SK-N-SH (cell line): ENCODE results near the gene CSRNP2. TPM values are rescaled to one million over a fixed set of nuclear protein-coding genes. Genes with fewer than 3 reads are reported as not detected.

Experiments used
- CTCF ChIA-PET: fragments of 300-600, 350-600 bp; formaldehyde crosslinking; extraction: SDS; loops from one replicate; lab custom pipeline; 2021; lab: Yijun Ruan, JAX
- POLR2A ChIA-PET: fragments of 350-600 bp; sonication (Branson Sonifier 250); formaldehyde crosslinking; extraction: SDS; loops from one replicate; lab custom pipeline; 2020; ENCODE audit warnings: antibody characterized with exemption, inconsistent platforms; lab: Yijun Ruan, JAX
- DNase-seq: peaks from one replicate; pipeline ENCODE4 v3.0.0; 2012
- H2AFZ ChIP-seq: fragments of 200-600 bp; sonication (generic); 2 replicates; pipeline ENCODE4 v1.8.1; 2016; ENCODE audit warnings: antibody characterized with exemption, mild to moderate bottlenecking, low read depth
- H3F3A ChIP-seq: fragments of 200-600 bp; sonication (generic); replicated peaks from 2 replicates; pipeline ENCODE3; 2016; ENCODE audit warnings: antibody characterized with exemption, mild to moderate bottlenecking; ENCODE audit not compliant: insufficient read depth
- H3K27ac ChIP-seq, 2 experiments: fragments of 200-500 bp in 1 of 2; fragments of 200-600 bp in 1 of 2; sonication (Bioruptor generic) in 1 of 2; sonication (generic), shearing (Covaris generic) in 1 of 2; 2 replicates each; pipeline versions ENCODE4 v1.5.1 to v1.6.1; 2014 to 2016; ENCODE audit warnings: low read depth in 2 of 2, inconsistent platforms in 1 of 2, low read length in 1 of 2, mild to moderate bottlenecking in 1 of 2, mixed read lengths in 1 of 2
- H3K27me3 ChIP-seq: fragments of 200-600 bp; sonication (generic), shearing (Covaris generic); 2 replicates; pipeline ENCODE4 v1.6.1; 2016; ENCODE audit warnings: mixed run types; ENCODE audit not compliant: insufficient read depth
- H3K36me3 ChIP-seq, 2 experiments: fragments of 200-500 bp in 1 of 2; fragments of 200-600 bp in 1 of 2; sonication (Bioruptor generic) in 1 of 2; sonication (generic) in 1 of 2; replicated peaks in 1 of 2; 2 replicates each; pipeline versions ENCODE3 to v1.5.1; 2014 to 2016; ENCODE audit warnings: low read length in 1 of 2, mild to moderate bottlenecking in 1 of 2; ENCODE audit not compliant: insufficient read depth in 2 of 2, control insufficient read depth in 1 of 2
- H3K4me1 ChIP-seq, 2 experiments: fragments of 200-500 bp in 1 of 2; fragments of 200-600 bp in 1 of 2; sonication (Bioruptor generic) in 1 of 2; sonication (generic), shearing (Covaris generic) in 1 of 2; 2 replicates each; pipeline versions ENCODE4 v1.5.1 to v1.6.1; 2014 to 2016; ENCODE audit warnings: low read depth in 1 of 2, low read length in 1 of 2, mixed run types in 1 of 2; ENCODE audit not compliant: insufficient read depth in 2 of 2, control insufficient read depth in 1 of 2
- H3K4me2 ChIP-seq: fragments of 200-600 bp; sonication (generic), shearing (Covaris generic); 2 replicates; pipeline ENCODE4 v1.6.1; 2017; ENCODE audit warnings: mixed run types
- H3K4me3 ChIP-seq, 2 experiments: fragments of 200-500 bp in 1 of 2; fragments of 200-600 bp in 1 of 2; sonication (Bioruptor generic) in 1 of 2; sonication (generic), shearing (Covaris generic) in 1 of 2; 2 replicates each; pipeline versions ENCODE4 v1.5.1 to v1.8.1; 2014 to 2016; ENCODE audit warnings: low read depth in 2 of 2, inconsistent platforms in 1 of 2, low read length in 1 of 2, mild to moderate bottlenecking in 1 of 2, mixed read lengths in 1 of 2, moderate library complexity in 1 of 2
- H3K79me2 ChIP-seq: fragments of 200-600 bp; sonication (generic); 2 replicates; pipeline ENCODE4 v1.8.1; 2017; ENCODE audit warnings: mild to moderate bottlenecking; ENCODE audit not compliant: insufficient read depth
- H3K9ac ChIP-seq: fragments of 200-600 bp; sonication (generic); 2 replicates; pipeline ENCODE4 v1.6.1; 2017; ENCODE audit warnings: mixed run types
- H3K9me2 ChIP-seq: fragments of 200-600 bp; sonication (generic); 2 replicates; pipeline ENCODE4 v1.6.1; 2017; ENCODE audit warnings: mixed run types
- H3K9me3 ChIP-seq: fragments of 200-600 bp; sonication (generic); 2 replicates; pipeline ENCODE4 v1.6.1; 2017; ENCODE audit warnings: mixed run types, mild to moderate bottlenecking, moderate library complexity
- H4K20me1 ChIP-seq: fragments of 200-600 bp; sonication (generic); 2 replicates; pipeline ENCODE4 v1.6.1; 2017; ENCODE audit warnings: mild to moderate bottlenecking, mixed run types; ENCODE audit not compliant: insufficient read depth
- CHD2 ChIP-seq: fragments of 150-350 bp; IDR thresholded peaks from 2 replicates; pipeline ENCODE4 v1.6.1; 2018; ENCODE audit warnings: low read length; ENCODE audit not compliant: partially characterized antibody
- FOSL2 ChIP-seq: IDR thresholded peaks from 2 replicates; pipeline ENCODE4 v1.4.0; 2012; ENCODE audit warnings: low read depth, mild to moderate bottlenecking, moderate library complexity, borderline replicate concordance
- FOXM1 ChIP-seq: IDR thresholded peaks from 2 replicates; pipeline ENCODE4 v1.4.0; 2012; ENCODE audit warnings: low read depth, mild to moderate bottlenecking
- NFIC ChIP-seq: IDR thresholded peaks from 2 replicates; pipeline ENCODE4 v1.4.0; 2012; ENCODE audit warnings: borderline replicate concordance
- NRF1 ChIP-seq: IDR thresholded peaks from 2 replicates; pipeline ENCODE4 v1.6.1; 2012; ENCODE audit warnings: low read depth, mild to moderate bottlenecking, low read length
- RAD21 ChIP-seq: IDR thresholded peaks from 2 replicates; pipeline ENCODE4 v1.6.1; 2012; ENCODE audit warnings: mild to moderate bottlenecking, low read length
- RXRA ChIP-seq: IDR thresholded peaks from 2 replicates; pipeline ENCODE4 v1.4.0; 2012; ENCODE audit warnings: low read depth, mild to moderate bottlenecking, borderline replicate concordance
- SIN3A ChIP-seq: IDR thresholded peaks from 2 replicates; pipeline ENCODE4 v1.6.1; 2012; ENCODE audit warnings: low read depth, mild to moderate bottlenecking, low read length, moderate library complexity, borderline replicate concordance
- SMC3 ChIP-seq: IDR thresholded peaks from 2 replicates; pipeline ENCODE4 v1.6.1; 2012; ENCODE audit warnings: low read depth, low read length, improper control_type of control experiment
- TAF1 ChIP-seq: IDR thresholded peaks from 2 replicates; pipeline ENCODE4 v1.6.1; 2012; ENCODE audit warnings: low read depth, mild to moderate bottlenecking, low read length, moderate library complexity, borderline replicate concordance
- USF1 ChIP-seq: IDR thresholded peaks from 2 replicates; pipeline ENCODE4 v1.4.0; 2012; ENCODE audit warnings: low read depth, borderline replicate concordance
- USF2 ChIP-seq: fragments of 150-350 bp; IDR thresholded peaks from 2 replicates; pipeline ENCODE4 v1.6.1; 2017; ENCODE audit warnings: antibody characterized with exemption, low read length, low read depth, borderline replicate concordance
- ZBTB33 ChIP-seq: IDR thresholded peaks from 2 replicates; pipeline ENCODE4 v1.4.0; 2012; ENCODE audit warnings: low read depth, borderline replicate concordance
- WGBS: methylation state at CpG from one replicate; pipeline ENCODE4 v1.1.6; 2017; ENCODE audit warnings: low lambda C conversion rate; 5-methylcytosine and 5-hydroxymethylcytosine counted together
- polyA plus RNA-seq, 3 experiments: library from polyadenylated mRNA; depleted of rRNA; stranded (reverse); fragments of >200 nt; gene quantifications; 2 replicates each; pipeline ENCODE4 v1.2.3, GENCODE V29; 2012

Gene CSRNP2
- polyA plus RNA-seq, 1 of the 3 experiments (the other 2 are of a cell fraction), result 18.7 TPM

GRCh38 chr12:51071663-51072062, 11.7 kb downstream of the CSRNP2 start:
- DNase-seq, result no peak
- Histone ChIP-seq H3K9me3 (no peaks in the 10 kb centered on the region), H3F3A (no peaks in the 10 kb centered on the region), H3K36me3 (peaks cover 50 to 64% of the 10 kb centered on the region in 2 experiments), H2AFZ (no peak overlapping the region), H3K4me2 (no peak overlapping the region), H4K20me1 (peaks cover 23% of the 10 kb centered on the region), H3K79me2 (peaks cover 41% of the 10 kb centered on the region), H3K4me3 (no peak overlapping the region), H3K9me2 (no peaks in the 10 kb centered on the region), H3K27me3 (no peaks in the 10 kb centered on the region), H3K4me1 (no peaks in the 10 kb centered on the region), H3K27ac (no peak overlapping the region), H3K9ac (no peak overlapping the region)
- POLR2A ChIA-PET, result no interaction called here
- CTCF ChIA-PET, result no interaction called here
- TF ChIP-seq FOXM1 (no peak), FOSL2 (no peak), RAD21 (no peak), NFIC (no peak), NRF1 (no peak), USF1 (no peak), RXRA (no peak), ZBTB33 (no peak), TAF1 (no peak), SMC3 (no peak)
- WGBS, result 95% methylated on average over 2 of the region's 2 CpGs

GRCh38 chr12:51070004-51070403, 13.4 kb downstream of the CSRNP2 start:
- 0 out of 2 replicates have a peak, but pooled peaks cover 6% of the 10 kb centered on the region for H4K20me1 ChIP-seq
- H3K27me3 ChIP-seq, result no peaks in the 10 kb centered on the region
- H3K4me1 ChIP-seq, result no peaks in the 10 kb centered on the region
- no peaks in the 10 kb centered on the region for H3K9me2 ChIP-seq
- H3K27ac ChIP-seq, result no peak overlapping the region
- DNase-seq, result no peak
- POLR2A ChIA-PET, result interaction anchor here (1.2 kb wide), 1 partner anchor 13 kb away, joined by 3 read pairs; no protein-coding TSS in a partner anchor
- H2AFZ ChIP-seq, result no peak overlapping the region
- H3K4me3 ChIP-seq, result no peak overlapping the region
- H3K36me3 ChIP-seq, result peaks cover 49 to 58% of the 10 kb centered on the region in 2 experiments
- H3K9ac ChIP-seq, result no peak overlapping the region
- H3F3A ChIP-seq, result peaks cover 3% of the 10 kb centered on the region
- H3K4me2 ChIP-seq, result no peak overlapping the region
- CTCF ChIA-PET, result no interaction called here
- WGBS, result 95% methylated on average over 3 of the region's 3 CpGs
- TF ChIP-seq CHD2 (no peak), SIN3A (no peak), USF2 (no peak)
- TF ChIP-seq, all 33 proteins: peak for 0
- no peaks in the 10 kb centered on the region for H3K9me3 ChIP-seq
- H3K79me2 ChIP-seq, result peaks cover 25% of the 10 kb centered on the region
